MM.1S (cell line): ENCODE data around the gene SDK1.

Experiments
- DNase-seq: peaks from one replicate; pipeline ENCODE4 v3.0.0-alpha.2; 2015
- H2AFZ ChIP-seq: fragments of 300-600 bp; sonication (generic); 2 replicates; pipeline ENCODE4 v1.6.0; 2016; ENCODE audit warnings: antibody characterized with exemption, low read length
- H3F3A ChIP-seq: fragments of 300-600 bp; sonication (generic); 2 replicates; pipeline ENCODE4 v1.6.1; 2016; ENCODE audit warnings: mild to moderate bottlenecking, antibody characterized with exemption, low read length, moderate library complexity, mixed read lengths; ENCODE audit not compliant: insufficient read depth
- H3K27ac ChIP-seq: fragments of 300-600 bp; sonication (generic); 2 replicates; pipeline ENCODE4 v1.5.1; 2016; ENCODE audit warnings: mild to moderate bottlenecking, low read length
- H3K27me3 ChIP-seq: fragments of 300-600 bp; sonication (generic); replicated peaks from 2 replicates; pipeline ENCODE4 v1.6.0; 2016; ENCODE audit warnings: low read length; ENCODE audit not compliant: insufficient read depth
- H3K36me3 ChIP-seq: fragments of 300-600 bp; sonication (generic); replicated peaks from 2 replicates; pipeline ENCODE4 v1.6.1; 2016; ENCODE audit warnings: mild to moderate bottlenecking, low read length, mixed read lengths; ENCODE audit not compliant: insufficient read depth
- H3K4me1 ChIP-seq: fragments of 300-600 bp; sonication (generic); 2 replicates; pipeline ENCODE4 v1.6.1; 2016; ENCODE audit warnings: low read length, mixed read lengths
- H3K4me2 ChIP-seq: fragments of 300-600 bp; sonication (generic); 2 replicates; pipeline ENCODE4 v1.6.0; 2016; ENCODE audit warnings: low read depth, low read length
- H3K4me3 ChIP-seq: fragments of 300-600 bp; sonication (generic); 2 replicates; pipeline ENCODE4 v1.5.1; 2016; ENCODE audit warnings: low read length, mixed read lengths
- H3K79me2 ChIP-seq: fragments of 300-600 bp; sonication (generic); 2 replicates; pipeline ENCODE4 v1.6.1; 2016; ENCODE audit warnings: mixed run types, low read length, mixed read lengths
- H3K9ac ChIP-seq: fragments of 300-600 bp; sonication (generic); 2 replicates; pipeline ENCODE4 v1.6.1; 2016; ENCODE audit warnings: low read length, mixed read lengths
- H3K9me2 ChIP-seq: fragments of 300-600 bp; sonication (generic); replicated peaks from 2 replicates; pipeline ENCODE4 v1.6.1; 2016; ENCODE audit warnings: mild to moderate bottlenecking, low read length, mixed read lengths; ENCODE audit not compliant: insufficient read depth
- H3K9me3 ChIP-seq: fragments of 300-600 bp; sonication (generic); replicated peaks from 2 replicates; pipeline ENCODE4 v1.6.1; 2016; ENCODE audit warnings: mild to moderate bottlenecking, low read length, mixed read lengths; ENCODE audit not compliant: insufficient read depth
- H4K20me1 ChIP-seq: fragments of 300-600 bp; sonication (generic); 2 replicates; pipeline ENCODE4 v1.6.1; 2016; ENCODE audit warnings: mild to moderate bottlenecking, low read length, moderate library complexity, mixed read lengths; ENCODE audit not compliant: insufficient read depth
- EZH2 ChIP-seq: fragments of 300-600 bp; sonication (generic); optimal IDR thresholded peaks from 2 replicates; pipeline ENCODE3; 2017; ENCODE audit warnings: low read depth, mild to moderate bottlenecking, antibody characterized with exemption, low read length, mixed read lengths
- EZH2phosphoT487 ChIP-seq: fragments of 300-600 bp; sonication (generic); IDR thresholded peaks from 2 replicates; pipeline ENCODE4 v1.6.1; 2018; ENCODE audit warnings: antibody characterized with exemption, low read length
- TF ChIP-seq, protein P1 (sequence below): fragments of 300-600 bp; sonication (generic); IDR thresholded peaks from 2 replicates; pipeline ENCODE4 v1.5.1; 2016; ENCODE audit warnings: antibody characterized with exemption, low read length, mixed read lengths

The SDK1 gene

DNA sequence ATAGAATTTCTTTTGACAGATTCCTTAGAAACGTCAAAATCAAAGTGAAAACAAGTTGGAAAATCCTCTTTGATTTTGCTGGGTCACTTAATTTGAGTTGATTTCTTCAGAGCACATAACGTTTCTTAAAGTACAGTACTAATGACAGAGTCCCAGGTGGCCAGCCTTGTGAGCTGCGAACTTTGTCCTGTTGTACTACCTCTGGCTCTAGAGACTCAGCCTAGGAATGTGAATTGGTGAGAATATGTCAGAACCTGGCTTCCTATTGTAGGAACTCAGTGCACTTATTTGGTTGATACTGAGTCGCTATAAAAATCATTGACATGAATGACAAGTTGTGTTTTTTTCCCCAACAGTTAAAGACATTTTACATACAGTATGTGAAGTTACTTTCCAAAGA is 20.2 kb downstream of the SDK1 start:
- TF ChIP-seq, protein P1, sequence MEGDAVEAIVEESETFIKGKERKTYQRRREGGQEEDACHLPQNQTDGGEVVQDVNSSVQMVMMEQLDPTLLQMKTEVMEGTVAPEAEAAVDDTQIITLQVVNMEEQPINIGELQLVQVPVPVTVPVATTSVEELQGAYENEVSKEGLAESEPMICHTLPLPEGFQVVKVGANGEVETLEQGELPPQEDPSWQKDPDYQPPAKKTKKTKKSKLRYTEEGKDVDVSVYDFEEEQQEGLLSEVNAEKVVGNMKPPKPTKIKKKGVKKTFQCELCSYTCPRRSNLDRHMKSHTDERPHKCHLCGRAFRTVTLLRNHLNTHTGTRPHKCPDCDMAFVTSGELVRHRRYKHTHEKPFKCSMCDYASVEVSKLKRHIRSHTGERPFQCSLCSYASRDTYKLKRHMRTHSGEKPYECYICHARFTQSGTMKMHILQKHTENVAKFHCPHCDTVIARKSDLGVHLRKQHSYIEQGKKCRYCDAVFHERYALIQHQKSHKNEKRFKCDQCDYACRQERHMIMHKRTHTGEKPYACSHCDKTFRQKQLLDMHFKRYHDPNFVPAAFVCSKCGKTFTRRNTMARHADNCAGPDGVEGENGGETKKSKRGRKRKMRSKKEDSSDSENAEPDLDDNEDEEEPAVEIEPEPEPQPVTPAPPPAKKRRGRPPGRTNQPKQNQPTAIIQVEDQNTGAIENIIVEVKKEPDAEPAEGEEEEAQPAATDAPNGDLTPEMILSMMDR, result no peak
- TF ChIP-seq EZH2phosphoT487 (no peak), EZH2 (no peak)
- Histone ChIP-seq H2AFZ (no peak overlapping the region), H3K4me3 (no peak overlapping the region), H3K4me2 (no peak overlapping the region), H3K27ac (no peak overlapping the region), H3F3A (no peaks in the 10 kb centered on the region), H3K9ac (no peak overlapping the region), H4K20me1 (no peaks in the 10 kb centered on the region), H3K36me3 (no peaks in the 10 kb centered on the region), H3K27me3 (no peaks in the 10 kb centered on the region), H3K4me1 (no peaks in the 10 kb centered on the region), H3K79me2 (no peaks in the 10 kb centered on the region), H3K9me2 (no peaks in the 10 kb centered on the region), H3K9me3 (no peaks in the 10 kb centered on the region)
- DNase-seq, result no peak

DNA sequence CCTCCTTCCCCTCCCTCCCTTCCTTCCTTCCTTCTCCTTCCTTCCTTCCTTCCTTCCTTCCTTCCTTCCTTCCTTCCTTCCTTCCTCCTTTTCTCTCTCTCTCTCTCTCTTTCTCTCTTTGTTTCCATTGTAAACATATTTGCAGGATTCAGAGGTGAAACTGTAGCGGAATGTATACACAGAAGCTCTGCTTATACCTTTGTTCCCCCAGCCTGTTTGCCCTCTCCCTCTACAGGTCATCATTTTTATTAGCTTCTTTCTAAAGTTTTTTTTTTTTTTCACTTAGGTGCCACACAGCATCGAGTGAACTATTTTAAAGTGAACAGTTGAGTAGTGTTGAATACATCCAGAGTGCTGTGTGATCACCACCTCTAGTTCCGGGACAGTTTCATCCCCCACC is 20.7 kb downstream of the SDK1 start:
- no peak overlapping the region for H2AFZ ChIP-seq
- TF ChIP-seq EZH2phosphoT487, result no peak
- TF ChIP-seq, protein P1, result no peak
- no peak for TF ChIP-seq EZH2
- H3K27ac ChIP-seq, result no peak overlapping the region
- DNase-seq, result no peak
- no peak overlapping the region for H3K4me2 ChIP-seq
- no peaks in the 10 kb centered on the region for H3K79me2 ChIP-seq
- H3K27me3 ChIP-seq, result no peaks in the 10 kb centered on the region
- no peaks in the 10 kb centered on the region for H3K9me3 ChIP-seq
- H4K20me1 ChIP-seq, result no peaks in the 10 kb centered on the region
- H3K4me1 ChIP-seq, result no peaks in the 10 kb centered on the region
- no peak overlapping the region for H3K4me3 ChIP-seq
- H3K9me2 ChIP-seq, result no peaks in the 10 kb centered on the region
- H3K9ac ChIP-seq, result no peak overlapping the region
- no peaks in the 10 kb centered on the region for H3K36me3 ChIP-seq
- no peaks in the 10 kb centered on the region for H3F3A ChIP-seq

DNA sequence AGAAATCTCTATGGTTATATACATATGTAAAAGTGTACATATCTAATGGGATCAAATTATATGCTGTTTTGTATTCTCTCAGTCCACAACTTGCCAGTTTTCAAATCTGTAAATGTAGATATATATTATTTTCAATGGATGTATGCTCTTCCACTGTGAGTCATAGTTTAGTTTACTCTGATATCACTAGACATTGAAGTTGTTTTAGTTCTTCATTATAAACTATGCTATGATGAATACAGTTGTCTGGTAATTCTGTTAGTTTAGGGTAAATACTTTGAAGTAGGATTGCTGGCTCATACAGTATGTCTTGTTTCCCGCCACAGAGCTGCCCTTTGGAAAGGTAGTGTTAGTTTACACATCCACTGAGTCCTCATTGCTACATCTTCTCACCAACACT is 25.2 kb downstream of the SDK1 start:
- no peaks in the 10 kb centered on the region for H3F3A ChIP-seq
- H3K9me2 ChIP-seq, result no peaks in the 10 kb centered on the region
- no peaks in the 10 kb centered on the region for H4K20me1 ChIP-seq
- no peak for DNase-seq
- no peak overlapping the region for H3K9ac ChIP-seq
- no peaks in the 10 kb centered on the region for H3K9me3 ChIP-seq
- no peak overlapping the region for H3K4me2 ChIP-seq
- H3K79me2 ChIP-seq, result no peaks in the 10 kb centered on the region
- no peak for TF ChIP-seq EZH2phosphoT487
- TF ChIP-seq EZH2, result no peak
- TF ChIP-seq, protein P1, result no peak
- no peaks in the 10 kb centered on the region for H3K36me3 ChIP-seq
- H3K4me3 ChIP-seq, result no peak overlapping the region
- no peaks in the 10 kb centered on the region for H3K4me1 ChIP-seq
- no peaks in the 10 kb centered on the region for H3K27me3 ChIP-seq
- H3K27ac ChIP-seq, result no peak overlapping the region
- no peak overlapping the region for H2AFZ ChIP-seq
